ENCODE data around the gene AHSA1. TPM values are rescaled to one million over a fixed set of nuclear protein-coding genes. Genes with fewer than 3 reads are reported as not detected.
A peak's percentile ranks its signal among the peaks of the same experiment; 100 is the strongest.

AHSA1 gene
- total RNA-seq, 3 donors from 2014 or later = 81.0 to 121 (median 110) TPM

DNA sequence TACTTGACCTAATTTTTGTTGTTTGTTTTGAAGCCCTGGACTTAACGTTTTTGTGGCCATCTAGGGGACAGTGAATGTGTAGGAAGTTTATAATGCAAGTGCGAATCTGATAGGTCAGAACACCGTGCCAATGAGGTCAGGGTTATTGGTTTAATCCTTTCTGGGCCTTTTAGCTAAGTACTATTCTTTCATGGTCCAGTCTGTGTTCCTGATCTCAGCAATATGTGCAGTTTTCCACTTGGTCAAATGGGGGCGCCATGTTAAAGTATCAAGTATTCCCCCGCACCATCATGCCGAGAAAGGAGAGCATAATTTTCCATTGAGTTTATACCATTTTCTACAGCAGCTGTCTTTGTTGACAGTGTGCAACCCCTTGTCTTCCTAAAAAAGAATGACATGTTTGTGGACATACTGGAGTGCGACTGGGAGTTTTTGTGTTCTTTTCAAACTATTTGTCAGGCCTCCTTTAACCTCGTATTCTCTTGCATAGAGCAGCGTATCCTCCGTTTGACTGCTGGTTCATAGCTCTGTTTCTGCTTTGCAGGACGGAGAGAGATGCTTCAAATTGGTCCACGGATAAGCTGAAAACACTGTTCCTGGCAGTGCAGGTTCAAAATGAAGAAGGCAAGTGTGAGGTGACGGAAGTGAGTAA is 1.3 kb downstream of the AHSA1 start:
- Histone ChIP-seq H3K4me3 (peak overlapping the region; percentile 90 to 99 (median 98)), H3K9me3 (no peaks in the 10 kb centered on the region), H3K27ac (no peak overlapping the region), H3K36me3 (no peaks in the 10 kb centered on the region), H3K4me1 (peaks cover 0 to 20% of the 10 kb centered on the region in 2 donors), H3K27me3 (no peaks in the 10 kb centered on the region)
- DNase-seq (ENCODE audit: low spot score in 2 of 2) = no peak
- intact Hi-C loops (cut with DNase I; ENCODE audit: low total_unique reads) = no loop called here
- TF ChIP-seq, protein P1, sequence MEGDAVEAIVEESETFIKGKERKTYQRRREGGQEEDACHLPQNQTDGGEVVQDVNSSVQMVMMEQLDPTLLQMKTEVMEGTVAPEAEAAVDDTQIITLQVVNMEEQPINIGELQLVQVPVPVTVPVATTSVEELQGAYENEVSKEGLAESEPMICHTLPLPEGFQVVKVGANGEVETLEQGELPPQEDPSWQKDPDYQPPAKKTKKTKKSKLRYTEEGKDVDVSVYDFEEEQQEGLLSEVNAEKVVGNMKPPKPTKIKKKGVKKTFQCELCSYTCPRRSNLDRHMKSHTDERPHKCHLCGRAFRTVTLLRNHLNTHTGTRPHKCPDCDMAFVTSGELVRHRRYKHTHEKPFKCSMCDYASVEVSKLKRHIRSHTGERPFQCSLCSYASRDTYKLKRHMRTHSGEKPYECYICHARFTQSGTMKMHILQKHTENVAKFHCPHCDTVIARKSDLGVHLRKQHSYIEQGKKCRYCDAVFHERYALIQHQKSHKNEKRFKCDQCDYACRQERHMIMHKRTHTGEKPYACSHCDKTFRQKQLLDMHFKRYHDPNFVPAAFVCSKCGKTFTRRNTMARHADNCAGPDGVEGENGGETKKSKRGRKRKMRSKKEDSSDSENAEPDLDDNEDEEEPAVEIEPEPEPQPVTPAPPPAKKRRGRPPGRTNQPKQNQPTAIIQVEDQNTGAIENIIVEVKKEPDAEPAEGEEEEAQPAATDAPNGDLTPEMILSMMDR (IDR thresholded peaks at IDR 0.05) = peak in 2 of 3 donors; percentile 20 to 25
- no peak for TF ChIP-seq POLR2AphosphoS5 (IDR thresholded peaks at IDR 0.05)

DNA sequence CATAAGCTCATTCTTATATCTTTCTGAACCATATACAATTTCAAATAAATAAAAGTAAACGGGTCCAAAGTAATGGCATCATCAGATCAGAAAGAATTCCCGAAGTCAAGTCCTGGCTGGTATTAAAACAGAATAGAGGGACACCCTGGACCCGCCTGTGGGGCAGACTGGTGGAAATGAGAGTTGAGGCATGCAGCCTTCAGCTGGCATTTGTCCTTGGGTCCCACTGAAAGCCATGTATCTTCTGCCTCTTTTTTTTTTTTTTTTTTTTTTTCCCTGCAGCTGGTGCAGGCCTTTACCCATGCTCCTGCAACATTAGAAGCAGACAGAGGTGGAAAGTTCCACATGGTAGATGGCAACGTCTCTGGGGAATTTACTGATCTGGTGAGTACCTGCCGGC is 9.9 kb downstream of the AHSA1 start:
- H3K36me3 ChIP-seq = peaks cover 7% of the 10 kb centered on the region
- TF ChIP-seq, protein P1 (IDR thresholded peaks at IDR 0.05) = no peak
- TF ChIP-seq POLR2AphosphoS5 (IDR thresholded peaks at IDR 0.05) (no peak), POLR2A (IDR thresholded peaks at IDR 0.05) (no peak)

DNA sequence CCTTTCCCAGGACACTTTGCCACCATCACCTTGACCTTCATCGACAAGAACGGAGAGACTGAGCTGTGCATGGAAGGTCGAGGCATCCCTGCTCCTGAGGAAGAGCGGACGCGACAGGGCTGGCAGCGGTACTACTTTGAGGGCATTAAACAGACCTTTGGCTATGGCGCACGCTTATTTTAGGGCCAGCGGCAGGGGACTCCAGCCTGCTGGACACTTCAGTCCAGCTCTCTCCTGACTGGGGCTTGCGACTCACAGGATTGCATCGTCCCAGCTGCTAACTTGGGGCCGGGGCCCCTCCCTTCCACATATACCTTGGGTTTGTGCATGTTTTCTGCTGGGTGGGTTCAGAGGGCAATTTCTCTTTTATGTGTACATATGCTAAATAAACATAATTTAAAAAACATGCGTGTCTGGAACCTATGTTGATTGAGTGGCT is 11.2 kb downstream of the AHSA1 start:
- DNase-seq (ENCODE audit: low spot score in 2 of 2) = no peak
- Histone ChIP-seq H3K4me1 (no peaks in the 10 kb centered on the region), H3K9me3 (no peaks in the 10 kb centered on the region), H3K4me3 (no peak overlapping the region), H3K27ac (no peak overlapping the region), H3K27me3 (no peaks in the 10 kb centered on the region), H3K36me3 (peaks cover 7% of the 10 kb centered on the region)
- intact Hi-C loops (cut with DNase I; ENCODE audit: low total_unique reads) = loop anchor here (5.0 kb wide), 1 partner anchor 687 kb away; no protein-coding TSS in a partner anchor
- TF ChIP-seq, protein P1 (IDR thresholded peaks at IDR 0.05) = no peak
- no peak for TF ChIP-seq POLR2A (IDR thresholded peaks at IDR 0.05)
- TF ChIP-seq POLR2AphosphoS5 (IDR thresholded peaks at IDR 0.05) = no peak

More for the DNA sequence above, 9.9 kb downstream of the AHSA1 start:
- intact Hi-C loops (cut with DNase I; ENCODE audit: low total_unique reads) = loop anchor here (5.0 kb wide), 1 partner anchor 686 kb away; no protein-coding TSS in a partner anchor
- DNase-seq (ENCODE audit: low spot score in 2 of 2) = no peak
- H3K4me1 ChIP-seq = no peaks in the 10 kb centered on the region
- no peaks in the 10 kb centered on the region for H3K27me3 ChIP-seq
- H3K9me3 ChIP-seq = no peaks in the 10 kb centered on the region
- H3K27ac ChIP-seq = no peak overlapping the region
- H3K4me3 ChIP-seq = no peak overlapping the region

DNA sequence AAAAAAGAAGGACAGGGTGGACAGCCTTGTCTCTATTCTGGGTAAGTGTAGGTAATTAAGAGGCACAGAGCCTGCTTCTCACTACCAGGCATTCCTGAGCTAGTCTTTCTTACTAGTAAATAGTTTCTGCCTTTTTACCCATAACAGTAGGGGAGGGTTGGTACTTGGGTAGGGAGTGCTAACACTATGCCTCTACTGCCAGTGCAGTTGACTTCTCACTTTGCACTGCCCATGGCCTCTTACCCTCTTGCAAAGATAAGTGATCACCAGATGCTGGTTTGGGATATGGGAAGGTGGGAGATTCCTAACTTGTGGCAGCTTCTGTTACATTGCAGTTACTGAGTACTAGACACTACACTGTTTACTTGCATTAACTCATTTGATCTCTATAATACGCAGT is 11.6 kb downstream of the AHSA1 start:
- no peaks in the 10 kb centered on the region for H3K4me1 ChIP-seq
- no peak overlapping the region for H3K27ac ChIP-seq
- no peak for TF ChIP-seq POLR2AphosphoS5 (IDR thresholded peaks at IDR 0.05)
- TF ChIP-seq, protein P1 (IDR thresholded peaks at IDR 0.05) = no peak
- no peak for TF ChIP-seq POLR2A (IDR thresholded peaks at IDR 0.05)
- no peaks in the 10 kb centered on the region for H3K9me3 ChIP-seq
- H3K36me3 ChIP-seq = peaks cover 7% of the 10 kb centered on the region
- intact Hi-C loops (cut with DNase I; ENCODE audit: low total_unique reads) = loop anchor here (5.0 kb wide), 1 partner anchor 687 kb away; no protein-coding TSS in a partner anchor
- no peaks in the 10 kb centered on the region for H3K27me3 ChIP-seq
- no peak for DNase-seq (ENCODE audit: low spot score in 2 of 2)
- H3K4me3 ChIP-seq = no peak overlapping the region

DNA sequence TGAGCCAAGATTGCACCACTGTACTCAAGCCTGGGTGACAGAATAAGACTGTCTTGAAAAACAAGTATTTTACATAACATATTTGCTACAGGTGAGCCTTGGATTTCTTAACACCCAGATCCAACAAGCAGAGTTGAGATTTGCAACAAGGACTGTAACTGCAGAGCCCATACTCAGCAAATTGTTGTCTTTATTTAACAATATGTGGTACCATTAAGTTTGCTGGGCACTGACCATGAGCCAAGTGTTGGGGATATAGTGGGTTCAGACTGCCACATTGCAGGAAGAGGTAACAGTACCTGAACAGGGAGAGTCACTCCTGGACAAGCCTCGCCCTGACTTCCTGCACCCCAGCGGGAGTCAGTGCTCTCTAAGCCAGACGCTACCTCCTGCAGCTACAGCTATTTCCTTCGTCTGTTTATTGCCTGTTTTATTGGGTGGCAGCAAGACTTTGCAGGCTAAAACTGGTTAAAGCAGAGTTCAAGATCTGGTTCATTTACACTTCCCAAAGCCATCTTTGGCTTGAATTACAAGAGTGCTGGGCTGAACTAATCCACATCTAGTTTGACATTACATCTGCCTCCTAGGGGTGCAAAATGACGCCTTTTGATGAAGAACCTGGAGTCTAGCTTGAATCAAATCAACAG is 12.5 kb downstream of the AHSA1 start:
- TF ChIP-seq POLR2AphosphoS5 (IDR thresholded peaks at IDR 0.05) = no peak
- TF ChIP-seq, protein P1 (IDR thresholded peaks at IDR 0.05) = no peak
- no peak for TF ChIP-seq POLR2A (IDR thresholded peaks at IDR 0.05)
- no peak overlapping the region for H3K27ac ChIP-seq
- no peak for DNase-seq (ENCODE audit: low spot score in 2 of 2)
- intact Hi-C loops (cut with DNase I; ENCODE audit: low total_unique reads) = no loop called here
- H3K9me3 ChIP-seq = no peaks in the 10 kb centered on the region
- no peaks in the 10 kb centered on the region for H3K4me1 ChIP-seq
- H3K27me3 ChIP-seq = no peaks in the 10 kb centered on the region
- H3K4me3 ChIP-seq = no peak overlapping the region
- H3K36me3 ChIP-seq = peaks cover 7% of the 10 kb centered on the region
